HG02885 (cell line): ENCODE results near the gene BAMBI.
A peak's percentile ranks its signal among the peaks of the same experiment; 100 is the strongest.

Experiments used
- ATAC-seq: cut with Tn5 transposase; IDR thresholded peaks from one replicate; pipeline ENCODE4 v1.9.1; 2021; ENCODE audit warnings: mild to moderate bottlenecking; ENCODE audit not compliant: unreplicated experiment, poor library complexity

BAMBI gene

DNA sequence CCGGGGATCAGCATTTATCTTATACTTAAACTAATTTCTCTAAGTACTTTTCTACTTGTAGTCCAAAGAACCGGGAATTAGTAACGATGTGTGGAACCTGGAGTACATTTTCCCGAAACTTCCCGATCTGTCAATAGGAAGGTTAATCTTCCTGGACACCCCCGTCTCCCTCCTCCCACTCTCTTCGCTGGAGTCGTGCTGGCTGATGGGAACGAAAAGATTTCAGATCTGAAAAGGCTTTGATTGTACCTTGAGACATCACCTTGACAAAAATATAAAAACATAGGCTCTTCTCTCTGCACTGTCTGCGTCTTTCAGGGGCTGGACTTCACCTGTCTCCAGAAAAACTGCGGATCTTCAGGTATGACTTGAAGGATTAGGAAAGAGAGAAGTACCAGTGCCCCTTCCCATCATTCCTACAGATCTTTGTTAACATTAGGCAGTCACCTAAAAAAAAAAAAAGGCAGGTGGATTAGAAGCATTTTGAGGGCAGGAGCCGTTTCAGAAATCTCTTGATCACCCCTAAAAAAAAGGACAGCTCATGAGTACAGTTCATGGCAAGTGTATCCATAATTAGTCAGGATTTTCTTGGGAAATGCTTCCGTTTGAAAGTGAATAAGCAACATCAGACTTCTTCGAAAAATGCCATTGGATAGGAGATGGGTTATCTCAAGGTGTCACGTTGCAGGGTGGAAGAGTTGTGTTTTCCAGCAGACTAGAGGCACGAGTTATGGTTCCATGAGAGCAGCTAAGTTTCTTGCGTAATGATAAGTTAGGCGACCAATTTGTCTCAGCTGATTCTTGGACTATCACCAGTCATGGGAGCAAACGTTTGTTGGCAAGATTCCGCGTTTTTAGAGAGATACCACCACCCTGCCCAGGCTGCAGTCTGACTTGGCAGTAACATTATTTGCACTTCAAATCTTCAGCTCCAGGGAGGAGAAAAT, 7.8 kb upstream of the BAMBI start:
- ATAC-seq: no peak

DNA sequence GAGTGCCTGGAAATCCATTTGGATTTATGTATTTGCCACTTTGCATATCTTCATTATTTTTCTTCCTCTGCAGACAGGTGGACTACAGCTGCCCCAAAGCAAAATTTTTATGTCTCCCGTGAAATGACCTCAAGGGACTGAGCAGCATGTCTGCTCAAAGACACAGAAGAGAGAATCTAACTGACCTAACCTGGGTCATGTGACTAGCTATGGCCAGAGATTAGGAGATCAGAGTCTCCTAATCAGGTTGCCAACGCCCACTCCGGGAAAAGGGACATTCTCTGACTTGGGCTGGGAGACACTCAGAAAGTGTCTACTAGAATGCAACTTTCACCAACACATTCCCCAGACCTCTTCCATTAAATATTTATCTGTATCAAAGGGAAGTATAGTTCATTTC, 2.5 kb upstream of the BAMBI start:
- no peak for ATAC-seq

DNA sequence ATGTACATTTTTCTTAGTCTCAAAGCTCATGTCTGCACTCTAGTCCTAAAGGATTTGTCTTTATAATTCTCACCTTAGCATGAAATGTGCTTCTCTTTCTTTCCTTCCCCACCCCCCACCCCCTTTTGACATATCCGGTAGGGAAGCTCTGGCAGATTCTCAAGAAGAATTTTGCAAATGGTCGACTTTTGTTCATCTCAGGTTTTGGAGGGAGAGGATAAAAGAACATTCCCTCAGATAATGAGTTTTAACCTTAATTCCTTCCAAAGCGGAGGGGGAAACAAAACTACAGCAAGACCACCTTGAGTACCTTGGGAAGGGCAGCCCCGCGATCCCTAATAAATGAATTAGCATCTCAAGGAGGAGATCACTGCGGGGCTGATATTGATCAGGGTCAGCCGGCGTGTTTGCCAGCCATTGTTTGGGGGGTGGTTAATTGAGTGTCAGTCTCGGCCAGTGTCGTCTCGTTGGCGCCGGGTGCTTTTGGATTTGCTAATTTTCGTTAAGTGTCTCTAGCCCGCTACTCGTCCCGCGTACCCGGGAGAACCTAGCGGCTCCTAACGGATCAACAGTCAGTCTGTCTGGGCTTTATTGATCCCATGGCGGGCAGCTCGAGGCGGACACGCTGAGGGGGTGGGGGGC, 874 bp upstream of the BAMBI start:
- ATAC-seq: peak; percentile 1

DNA sequence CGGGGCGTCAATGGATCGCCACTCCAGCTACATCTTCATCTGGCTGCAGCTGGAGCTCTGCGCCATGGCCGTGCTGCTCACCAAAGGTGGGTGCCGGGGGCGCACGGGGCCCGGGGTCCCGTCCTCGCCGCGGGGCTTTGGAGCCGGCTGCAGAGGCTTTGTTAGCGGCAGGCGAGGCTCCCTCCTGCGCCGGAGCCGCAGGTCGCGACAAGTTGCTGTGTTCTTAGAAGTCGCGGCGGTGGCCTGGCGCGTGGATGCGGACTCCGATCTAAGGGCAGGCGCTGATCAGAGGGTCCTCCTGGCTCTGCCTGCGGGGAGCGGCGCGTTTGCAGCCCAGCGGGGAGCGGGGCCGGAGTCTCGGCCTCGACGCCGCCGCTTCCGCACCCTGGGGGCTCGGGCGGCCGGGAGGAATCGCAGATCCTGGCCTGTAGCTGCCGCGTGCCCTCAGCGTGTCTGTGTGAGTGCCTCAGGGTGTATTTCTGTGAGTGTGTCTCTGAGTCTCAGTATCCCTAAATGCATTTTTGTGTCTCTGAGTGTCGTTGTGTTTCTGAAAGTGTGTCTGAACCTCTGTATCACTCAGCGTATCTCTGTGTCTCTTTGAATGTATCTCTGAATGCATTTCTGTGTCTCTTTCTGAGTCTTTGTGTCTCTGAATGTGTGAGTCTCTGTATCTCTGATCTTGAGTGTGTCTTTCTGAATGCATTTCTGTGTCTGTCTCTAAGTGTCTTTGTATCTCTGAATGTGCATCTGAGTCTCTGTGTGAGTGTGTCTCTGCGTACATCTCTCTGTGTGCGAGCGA, 766 bp downstream of the BAMBI start:
- ATAC-seq: no peak

DNA sequence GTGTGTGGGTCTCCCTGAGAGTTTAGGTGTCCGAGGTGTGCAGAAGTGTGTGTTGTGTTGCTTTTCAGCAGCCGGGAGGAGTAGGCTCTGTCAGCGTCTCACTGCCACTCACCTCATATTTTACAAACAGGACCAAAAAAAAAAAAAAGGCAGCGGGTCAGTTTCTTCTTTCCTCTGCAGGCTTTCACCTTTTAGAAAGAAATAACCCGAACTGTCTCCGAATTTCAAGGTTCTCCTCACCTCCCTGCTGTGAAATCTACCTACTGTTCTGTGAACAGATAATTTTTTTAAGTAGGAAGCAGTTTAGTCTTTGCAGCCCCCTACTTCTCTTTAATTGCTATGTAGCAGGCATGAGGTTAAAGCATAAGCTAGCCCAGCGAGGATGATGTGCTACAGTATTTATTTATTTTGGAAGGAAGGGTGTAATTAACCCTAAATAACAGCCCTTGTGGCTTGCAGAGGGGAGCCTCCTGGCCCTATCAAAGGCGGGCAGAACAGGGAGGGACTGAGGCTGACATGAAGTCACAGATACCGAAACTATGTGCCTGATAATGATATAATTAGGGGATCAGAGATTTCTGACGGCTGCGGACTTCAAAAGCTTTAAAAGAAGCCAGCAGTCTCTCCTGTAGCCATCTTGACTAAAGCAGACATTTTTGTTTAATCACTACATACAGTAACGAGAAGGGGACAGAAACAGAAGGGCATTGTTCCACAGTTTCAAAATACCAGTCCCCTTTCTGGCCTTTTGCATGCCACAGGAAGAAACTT, 1.6 kb downstream of the BAMBI start:
- no peak for ATAC-seq

DNA sequence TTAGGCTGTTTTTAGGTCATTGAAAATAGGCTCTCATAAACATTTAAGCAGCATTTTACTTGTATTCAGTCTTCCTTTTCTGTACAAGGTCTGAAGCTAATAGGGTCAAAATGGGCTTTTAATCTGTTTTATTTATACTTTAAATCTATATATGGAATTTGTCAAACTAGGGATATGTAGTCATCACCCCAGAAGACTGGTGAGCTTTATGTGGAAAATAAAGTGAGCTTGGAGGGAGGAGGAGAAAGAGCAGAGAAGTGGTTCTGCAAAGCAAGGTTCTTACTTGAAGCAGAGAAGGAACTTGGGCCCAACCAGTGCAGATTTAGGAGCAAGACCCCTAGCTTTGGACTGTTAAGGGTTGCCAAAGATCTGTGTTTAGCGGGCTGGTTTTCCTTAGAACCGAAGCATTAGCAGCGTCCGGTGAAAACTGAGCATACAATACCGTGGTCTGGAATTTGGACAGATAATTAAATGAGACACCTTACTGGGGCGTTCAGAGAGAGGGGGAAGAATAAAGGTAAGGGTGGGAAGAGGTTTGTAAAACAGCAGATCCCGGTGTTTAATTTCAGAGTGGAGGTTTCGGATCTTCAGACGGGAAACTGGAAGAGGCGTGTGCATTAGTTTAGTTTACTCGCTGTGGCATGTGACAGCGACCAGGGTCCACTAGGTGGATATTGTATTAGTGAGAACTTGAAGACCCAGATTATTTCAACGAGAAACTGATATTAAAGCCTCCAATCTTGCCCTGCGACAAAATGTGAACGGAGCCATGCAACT, 2.4 kb downstream of the BAMBI start:
- no peak for ATAC-seq

DNA sequence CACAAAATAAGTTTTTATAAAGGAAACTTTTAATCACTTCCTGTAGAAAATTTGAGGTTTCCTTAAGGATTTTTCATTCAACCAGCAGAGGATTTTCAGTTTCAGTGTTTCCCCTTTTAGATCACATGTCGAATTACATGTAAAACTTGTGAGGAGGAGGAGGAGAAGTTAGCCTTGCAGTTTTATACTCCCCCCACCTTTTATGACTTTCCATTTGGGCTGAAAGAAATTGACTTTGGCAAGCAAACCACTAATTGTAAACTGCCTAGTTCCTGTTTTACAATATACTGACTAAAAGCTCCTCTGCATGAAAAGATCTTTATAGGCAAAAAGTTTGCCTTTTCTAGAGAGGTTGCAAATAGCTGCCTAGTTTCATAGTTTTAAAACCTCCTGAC, 3.0 kb downstream of the BAMBI start:
- ATAC-seq: no peak

DNA sequence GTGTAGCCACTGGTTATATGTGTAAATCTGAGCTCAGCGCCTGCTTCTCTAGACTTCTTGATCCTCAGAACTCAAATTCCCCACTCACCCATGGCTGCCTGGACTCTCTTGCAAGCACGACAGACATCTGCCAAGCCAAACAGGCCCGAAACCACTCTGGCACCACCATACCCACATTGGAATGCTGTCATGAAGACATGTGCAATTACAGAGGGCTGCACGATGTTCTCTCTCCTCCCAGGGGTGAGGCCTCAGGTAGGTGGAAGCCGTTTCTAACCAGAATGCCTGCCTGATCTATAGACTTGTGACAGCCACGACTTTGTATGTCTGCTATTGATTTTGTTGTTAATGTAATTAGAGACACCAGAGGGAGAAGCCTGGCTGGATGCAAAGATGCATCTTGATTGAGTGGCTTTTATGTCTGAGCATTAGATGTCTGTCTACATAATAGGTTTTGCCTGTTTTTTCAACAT, 4.0 kb downstream of the BAMBI start:
- no peak for ATAC-seq

DNA sequence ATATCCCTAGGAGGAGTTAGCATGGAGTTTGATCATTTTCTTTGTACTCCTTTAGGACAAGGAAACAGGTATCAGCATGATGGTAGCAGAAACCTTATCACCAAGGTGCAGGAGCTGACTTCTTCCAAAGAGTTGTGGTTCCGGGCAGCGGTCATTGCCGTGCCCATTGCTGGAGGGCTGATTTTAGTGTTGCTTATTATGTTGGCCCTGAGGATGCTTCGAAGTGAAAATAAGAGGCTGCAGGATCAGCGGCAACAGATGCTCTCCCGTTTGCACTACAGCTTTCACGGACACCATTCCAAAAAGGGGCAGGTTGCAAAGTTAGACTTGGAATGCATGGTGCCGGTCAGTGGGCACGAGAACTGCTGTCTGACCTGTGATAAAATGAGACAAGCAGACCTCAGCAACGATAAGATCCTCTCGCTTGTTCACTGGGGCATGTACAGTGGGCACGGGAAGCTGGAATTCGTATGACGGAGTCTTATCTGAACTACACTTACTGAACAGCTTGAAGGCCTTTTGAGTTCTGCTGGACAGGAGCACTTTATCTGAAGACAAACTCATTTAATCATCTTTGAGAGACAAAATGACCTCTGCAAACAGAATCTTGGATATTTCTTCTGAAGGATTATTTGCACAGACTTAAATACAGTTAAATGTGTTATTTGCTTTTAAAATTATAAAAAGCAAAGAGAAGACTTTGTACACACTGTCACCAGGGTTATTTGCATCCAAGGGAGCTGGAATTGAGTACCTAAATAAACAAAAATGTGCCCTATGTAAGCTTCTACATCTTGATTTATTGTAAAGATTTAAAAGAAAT, 4.8 kb downstream of the BAMBI start:
- ATAC-seq: no peak

DNA sequence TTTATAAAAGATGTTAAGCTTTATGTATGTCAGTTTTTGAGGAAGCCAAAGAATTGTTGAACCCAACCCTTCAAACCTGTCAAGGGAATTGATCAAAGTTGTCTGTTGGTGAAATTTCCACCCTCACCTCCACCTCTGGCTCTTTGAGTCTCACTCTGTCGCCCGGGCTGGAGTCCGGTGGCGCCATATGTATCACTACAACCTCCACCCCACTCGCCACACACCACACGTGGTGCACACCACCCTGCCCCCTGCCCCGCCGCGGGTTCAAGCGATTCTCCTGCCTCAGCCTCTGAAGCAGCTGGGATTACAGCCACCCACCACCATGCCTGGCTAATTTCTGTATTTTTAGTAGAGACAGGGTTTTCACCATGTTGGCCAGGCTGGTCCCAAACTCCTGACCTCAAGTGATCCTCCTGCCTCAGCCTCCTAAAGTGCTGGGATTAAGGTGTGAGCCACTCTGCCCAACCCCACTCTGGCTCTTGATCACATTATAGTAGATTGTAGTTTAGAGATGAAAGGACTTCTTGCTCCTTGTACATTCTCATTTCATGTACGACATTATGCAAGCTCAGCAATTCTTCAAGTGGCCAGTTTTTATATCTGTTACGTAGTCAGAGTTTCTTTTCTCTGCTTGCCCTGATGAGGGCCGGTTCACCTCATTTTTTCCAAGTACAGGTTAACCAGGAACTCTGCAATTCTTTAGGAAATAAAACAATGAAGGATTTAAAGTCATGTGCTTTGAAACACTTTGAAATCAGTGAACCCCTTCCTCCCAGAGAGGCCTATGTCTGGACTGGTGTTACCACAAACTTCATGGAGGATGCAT, 7.0 kb downstream of the BAMBI start:
- no peak for ATAC-seq

DNA sequence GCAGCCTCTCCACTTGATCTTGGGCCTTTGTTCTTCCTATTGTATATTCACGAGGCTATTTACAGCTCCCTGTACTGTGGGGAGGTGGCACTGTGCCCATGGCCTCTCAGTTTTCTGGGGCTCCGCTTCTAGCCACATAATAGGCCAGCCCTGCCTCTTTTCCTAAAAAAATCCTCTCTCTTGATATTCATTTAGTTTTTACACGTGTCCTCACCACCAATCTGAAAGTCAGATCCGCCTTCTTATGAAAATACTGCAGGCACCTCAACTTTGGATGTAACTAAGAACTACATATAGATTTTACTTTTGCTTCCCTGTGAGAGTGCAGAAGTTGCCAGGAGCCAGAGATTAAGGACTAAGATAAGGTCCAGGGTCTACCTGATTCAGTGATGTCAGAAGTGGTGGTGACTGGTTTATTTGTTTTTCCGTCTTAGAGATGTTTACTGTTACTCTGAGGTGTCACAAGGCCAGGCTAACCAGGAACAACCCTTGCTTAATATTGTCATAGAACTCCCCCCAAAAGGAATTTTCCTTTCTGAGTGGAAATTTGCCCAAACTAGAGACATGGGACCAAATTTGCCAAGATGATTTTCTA, 7.8 kb downstream of the BAMBI start:
- ATAC-seq: no peak

DNA sequence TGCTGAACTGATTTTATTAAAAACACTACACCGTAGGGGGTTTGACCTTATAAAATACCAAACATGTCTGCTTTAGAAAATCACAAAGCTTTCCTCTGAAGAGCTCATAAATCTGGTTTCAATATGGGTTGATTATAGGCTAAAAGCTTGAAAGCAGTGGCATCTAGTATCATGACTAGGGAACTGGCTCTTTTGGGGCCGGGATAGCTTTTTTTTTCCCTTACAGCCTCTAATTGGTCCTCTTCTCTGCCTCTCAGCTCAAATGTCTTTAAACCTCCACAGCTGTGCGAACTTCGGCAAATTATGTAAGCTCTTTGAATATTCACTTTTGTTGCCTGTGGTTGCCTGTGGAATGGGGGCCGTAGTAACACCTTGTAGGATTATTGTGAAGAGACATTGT, 8.4 kb downstream of the BAMBI start:
- no peak for ATAC-seq

DNA sequence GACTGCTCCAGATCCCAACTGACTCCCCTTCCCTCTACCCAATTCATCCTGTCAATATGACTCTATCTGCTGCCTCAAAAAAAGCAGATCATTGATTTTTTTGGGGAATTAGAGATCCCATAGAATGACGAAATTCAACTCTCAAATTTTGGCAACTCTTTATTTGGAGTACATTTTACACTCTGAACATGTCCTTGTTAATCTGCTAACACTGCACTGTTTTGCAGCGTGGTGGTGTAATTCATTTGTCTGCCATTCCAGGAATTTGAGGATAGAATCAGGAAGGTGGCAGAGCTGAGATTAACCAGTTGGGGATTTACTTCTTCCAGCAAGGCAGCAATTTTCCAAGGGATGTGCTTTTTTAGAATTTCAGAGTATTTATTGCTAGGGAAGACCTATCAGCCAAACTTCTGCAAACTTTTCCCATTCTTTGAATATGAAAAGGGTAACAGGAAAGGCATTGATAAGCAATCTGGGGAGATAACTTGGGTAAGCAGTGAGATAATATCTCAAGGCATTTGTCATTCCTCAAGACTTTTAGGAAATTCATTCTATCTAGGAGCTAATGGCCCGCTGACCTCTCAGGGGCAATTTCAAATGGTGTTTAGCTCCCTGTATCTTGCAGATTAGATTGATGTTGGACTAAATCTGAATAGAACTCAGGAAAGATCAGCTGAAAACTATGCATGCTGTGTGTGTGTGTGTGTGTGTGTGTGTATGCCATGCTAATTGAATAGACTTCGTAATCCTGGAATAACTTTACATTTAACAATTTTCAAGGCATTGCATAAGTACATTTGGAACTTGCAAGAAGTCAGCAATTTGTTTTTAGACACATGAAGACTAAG, 9.7 kb downstream of the BAMBI start:
- ATAC-seq: no peak

DNA sequence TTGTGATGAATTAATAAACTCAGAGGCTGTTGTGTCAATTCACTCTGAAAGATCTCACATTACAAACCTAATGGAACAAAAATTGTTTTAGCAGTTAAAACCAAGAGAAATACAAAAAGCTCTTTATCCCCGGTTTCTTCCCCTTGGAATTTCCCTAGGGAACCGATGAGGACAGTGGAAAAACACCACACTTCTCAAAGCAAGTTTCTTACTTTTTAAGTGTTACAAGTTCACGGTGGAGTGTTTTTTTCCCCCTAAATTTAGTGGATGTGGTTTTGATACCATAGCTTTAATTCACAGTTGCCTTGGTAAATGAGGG, 10.3 kb downstream of the BAMBI start:
- ATAC-seq: no peak

DNA sequence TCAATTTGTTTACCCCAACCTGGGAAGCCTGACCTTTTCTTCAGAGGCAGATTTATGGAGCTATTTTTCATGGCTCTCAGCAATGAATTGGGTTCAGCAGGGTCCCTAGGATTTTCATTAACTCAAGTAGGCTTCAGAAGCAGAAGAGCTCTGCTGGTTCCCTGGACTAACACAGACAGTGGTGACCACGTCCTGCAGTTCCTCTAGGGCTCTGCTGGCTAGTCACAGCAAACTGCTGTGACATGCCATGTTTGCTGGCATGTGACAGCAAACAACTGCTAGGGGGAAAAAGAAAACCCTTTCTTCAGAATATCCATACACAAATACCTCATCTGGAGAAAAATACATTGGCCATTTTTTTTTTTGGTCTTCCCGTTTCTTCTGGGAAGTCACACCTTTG, 13.2 kb downstream of the BAMBI start:
- ATAC-seq: no peak

DNA sequence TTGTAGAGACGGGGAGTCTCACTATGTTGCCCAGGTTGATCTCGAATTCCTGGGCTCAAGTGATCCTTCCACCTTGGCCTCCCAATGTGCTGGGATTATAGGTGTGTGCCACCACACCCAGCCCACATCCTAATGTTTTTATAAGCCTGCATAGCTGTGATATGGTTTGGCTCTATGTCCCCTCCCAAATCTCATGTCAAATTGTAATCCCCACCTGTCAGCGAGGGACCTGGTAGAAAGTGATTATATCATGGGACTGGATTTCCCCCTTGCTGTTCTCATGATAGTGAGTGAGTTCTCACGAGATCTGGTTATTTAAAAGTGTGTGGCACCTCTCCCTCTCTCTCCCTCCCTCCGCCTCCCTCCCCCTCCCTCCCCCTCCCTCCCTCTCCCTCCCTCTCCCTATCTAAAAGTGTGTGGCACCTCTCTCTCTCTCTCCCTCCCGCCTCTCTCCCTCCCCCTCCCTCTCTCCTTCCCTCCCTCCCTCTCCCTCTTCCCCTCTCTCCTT, 13.9 kb downstream of the BAMBI start:
- ATAC-seq: no peak
